OCI-LY7 (cell line): Measurements from ENCODE around the gene FAM81A.

Experiments
- CTCF ChIP-seq: fragments of 200-600 bp; sonication (generic); conservative IDR thresholded peaks from 2 replicates; pipeline ENCODE4 v1.5.1; 2014; ENCODE audit warnings: mild to moderate bottlenecking, antibody characterized with exemption, low read length, moderate library complexity, mixed read lengths
- EZH2phosphoT487 ChIP-seq: fragments of 200-600 bp; sonication (generic); IDR thresholded peaks from 2 replicates; pipeline ENCODE4 v1.6.1; 2018; ENCODE audit warnings: low read depth, borderline replicate concordance, mild to moderate bottlenecking, mixed run types, antibody characterized with exemption, low read length, moderate library complexity, mixed read lengths

- no peak for TF ChIP-seq EZH2phosphoT487
- no peak for TF ChIP-seq CTCF
These were observed 5.6 kb upstream of the FAM81A start for GRCh38 chr15:59432389-59432788.
